DMS 273 (cell line): ENCODE data around the gene BLVRB.
"Not testable (repeated sequence)": the region's sequence is repeated elsewhere in the genome, so short reads cannot be mapped to it uniquely, and the experiment has no call there.

Experiments used
- DNase-seq: peaks from one replicate; lab custom pipeline; 2025; ENCODE audit not compliant: unreplicated experiment; lab: John Stamatoyannopoulos, UW

The BLVRB gene

GRCh38 chr19:40410030-40410389, 55.5 kb downstream of the BLVRB start:
- peak; percentile 43 for DNase-seq

DNA sequence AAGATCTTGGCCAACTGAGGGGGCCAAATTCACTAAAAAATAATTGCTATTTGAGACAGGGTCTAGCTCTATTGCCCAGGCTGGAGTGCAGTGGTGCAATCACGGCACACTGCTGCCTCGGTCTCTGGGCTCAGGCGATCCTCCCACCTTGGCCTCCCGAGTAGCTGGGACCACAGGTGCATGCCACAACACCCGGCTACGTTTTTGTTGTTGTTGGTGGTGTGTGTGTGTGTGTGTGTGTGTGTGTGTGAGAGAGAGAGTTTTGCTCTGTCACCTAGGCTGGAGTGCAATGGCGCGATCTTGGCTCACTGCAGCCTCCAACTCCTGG, 57.0 kb downstream of the BLVRB start:
- not testable (repeated sequence) for DNase-seq

DNA sequence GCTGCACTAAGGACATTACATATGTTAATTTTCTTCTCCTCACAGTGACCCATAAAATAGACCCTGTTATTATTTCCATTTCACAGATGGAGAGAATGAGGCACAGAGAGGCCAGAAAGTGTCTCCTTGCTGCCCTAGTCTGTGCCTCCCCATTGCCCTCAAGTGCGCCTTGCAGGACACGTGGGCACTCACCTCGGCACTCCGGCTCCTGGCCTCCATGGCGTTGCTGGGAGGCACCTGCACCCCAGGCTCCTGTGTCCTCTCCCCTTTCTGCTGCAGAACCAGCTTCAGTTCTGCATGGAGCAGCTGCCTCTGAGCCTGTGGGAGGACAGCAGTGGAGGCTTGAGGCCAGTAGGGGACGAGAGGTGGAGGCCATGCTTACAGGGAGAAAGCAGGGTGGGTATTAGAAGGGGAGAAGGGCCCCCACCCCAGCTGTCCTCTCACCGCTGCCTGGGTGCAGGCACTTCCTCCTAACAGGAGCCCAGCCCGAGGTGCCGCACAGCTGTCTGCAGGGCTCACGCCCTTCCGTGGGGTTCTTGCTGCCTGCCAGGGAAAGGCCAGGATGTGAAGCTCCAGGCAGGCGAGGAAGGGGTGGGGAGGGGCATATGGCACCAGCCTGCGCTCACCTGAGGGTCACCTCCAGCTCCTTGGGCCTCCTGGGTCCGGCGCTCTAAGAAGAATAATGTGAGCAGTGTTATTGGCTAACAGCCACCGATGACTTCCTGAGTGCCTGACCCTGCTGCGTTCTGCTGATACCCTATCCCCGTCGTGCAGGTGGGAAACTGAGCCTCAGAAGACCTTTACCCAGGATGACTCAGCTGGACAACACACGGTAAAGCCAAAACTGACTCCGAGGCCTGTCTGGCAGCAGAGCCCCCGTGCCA, 57.6 kb downstream of the BLVRB start:
- no peak for DNase-seq

DNA sequence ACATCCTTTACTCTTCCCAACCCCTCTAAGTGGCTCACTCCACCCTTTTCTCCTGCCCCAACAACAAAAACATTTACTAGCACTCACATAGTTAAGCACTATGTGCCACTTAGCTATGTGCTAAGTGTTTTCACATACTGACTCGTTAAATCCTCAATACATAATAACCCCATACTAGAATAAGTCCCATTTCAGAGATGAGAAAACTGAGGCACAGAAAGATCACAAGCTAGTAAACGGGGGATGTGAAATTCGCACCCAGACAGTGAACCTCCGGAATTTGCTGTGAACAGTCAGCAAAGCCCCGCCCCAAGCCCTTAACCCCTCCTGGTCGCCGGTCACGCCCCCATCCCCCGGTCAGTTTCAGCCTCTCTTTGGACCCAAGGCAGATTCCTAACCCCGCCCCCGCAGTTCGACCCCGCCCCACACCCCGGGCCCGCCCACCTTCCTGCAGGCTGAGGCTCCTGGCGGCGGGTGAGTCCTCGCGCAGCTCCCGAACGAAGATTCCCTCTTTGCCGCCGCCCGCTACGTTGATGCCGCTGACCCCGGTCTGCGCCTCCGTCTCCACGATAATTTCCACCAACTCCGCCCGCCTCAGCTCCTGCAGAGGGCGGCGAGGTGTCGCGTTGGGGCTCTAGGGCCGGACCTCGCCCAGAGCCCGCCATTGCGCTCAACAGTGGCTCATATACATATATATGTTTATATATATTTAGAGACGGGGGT, 62.1 kb downstream of the BLVRB start:
- peak; percentile 89 for DNase-seq

DNA sequence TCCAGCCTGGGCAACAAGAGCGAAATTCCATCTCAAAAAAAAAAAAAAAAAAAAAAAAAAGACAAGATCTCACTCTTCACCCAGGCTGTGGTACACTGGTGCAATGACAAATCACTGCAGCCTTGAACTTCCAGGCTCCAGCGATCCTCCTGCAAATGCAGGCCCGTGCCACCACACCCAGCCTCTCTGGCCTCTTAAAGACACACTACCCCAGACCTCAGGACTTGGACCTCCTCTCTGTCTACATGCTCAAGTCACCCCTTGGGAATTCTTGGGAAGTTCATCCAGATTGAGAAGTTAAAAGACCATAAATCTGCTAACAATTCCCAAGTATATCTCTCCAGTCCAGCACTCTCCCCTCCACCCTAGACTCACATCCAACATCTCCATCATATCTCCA, 65.0 kb downstream of the BLVRB start:
- DNase-seq: no peak

GRCh38 chr19:40398417-40399131, 67.0 kb downstream of the BLVRB start:
- no peak for DNase-seq
